Natural killer cell (primary cell): Measurements from ENCODE around the gene TMEM175. TPM values are rescaled to one million over a fixed set of nuclear protein-coding genes. Genes with fewer than 3 reads are reported as not detected.

ENCODE experiments used
- ATAC-seq, 3 donors: fragments of 150-1000 bp in 2 of 3; fragments of 200-7000 bp in 1 of 3; cut with Tn5 transposase; 1 replicate in 1 of 3; 2 replicates in 2 of 3; pipeline ENCODE4 v1.10.0; 2021; ENCODE audit warnings: mild to moderate bottlenecking in 2 of 3, moderate library complexity in 2 of 3
- DNase-seq, 2 donors: peaks; one replicate each; pipeline versions ENCODE4 v3.0.0 to v3.0.0-alpha.2; 2013 to 2021; ENCODE audit warnings: mixed read lengths in 1 of 2
- H3K27ac ChIP-seq: one replicate; pipeline ENCODE4 v1.5.1; 2013; ENCODE audit warnings: mild to moderate bottlenecking, low read length
- H3K27me3 ChIP-seq: one replicate; pipeline ENCODE4 v1.6.1; 2013; ENCODE audit warnings: low read length; ENCODE audit not compliant: control insufficient read depth, insufficient read depth
- H3K36me3 ChIP-seq: one replicate; pipeline ENCODE4 v1.6.1; 2013; ENCODE audit warnings: low read length; ENCODE audit not compliant: control insufficient read depth, insufficient read depth
- H3K4me1 ChIP-seq: one replicate; pipeline ENCODE4 v1.6.1; 2013; ENCODE audit warnings: low read length; ENCODE audit not compliant: control insufficient read depth, insufficient read depth
- H3K4me3 ChIP-seq: one replicate; pipeline ENCODE4 v1.5.1; 2013; ENCODE audit warnings: low read length
- H3K9me3 ChIP-seq: one replicate; pipeline ENCODE4 v1.6.1; 2013; ENCODE audit warnings: low read length; ENCODE audit not compliant: control insufficient read depth, insufficient read depth
- H3K27ac Mint-ChIP-seq, 2 donors: one replicate each; pipeline ENCODE4 v1.8.0; 2022; ENCODE audit warnings: mild to moderate bottlenecking in 2 of 2, mixed read lengths in 2 of 2, moderate library complexity in 1 of 2
- H3K27me3 Mint-ChIP-seq, 2 donors: one replicate each; pipeline ENCODE4 v1.8.0; 2022; ENCODE audit warnings: low read depth in 2 of 2, mixed read lengths in 2 of 2
- H3K36me3 Mint-ChIP-seq: one replicate; pipeline ENCODE4 v1.8.0; 2022; ENCODE audit warnings: mixed read lengths
- H3K4me1 Mint-ChIP-seq, 2 donors: one replicate each; pipeline ENCODE4 v1.8.0; 2022; ENCODE audit warnings: mixed read lengths in 2 of 2
- H3K4me3 Mint-ChIP-seq: one replicate; pipeline ENCODE4 v1.8.0; 2022; ENCODE audit warnings: mild to moderate bottlenecking, moderate library complexity, mixed read lengths
- H3K9me3 Mint-ChIP-seq, 2 donors: one replicate each; pipeline ENCODE4 v1.8.0; 2022; ENCODE audit warnings: mixed read lengths in 2 of 2
- CTCF ChIP-seq: fragments of 200-600 bp; IDR thresholded peaks from one replicate; pipeline ENCODE4 v1.8.0; 2022; ENCODE audit warnings: antibody characterized with exemption
- WGBS: methylation state at CpG from one replicate; pipeline ENCODE4 v1.1.7; 2013; ENCODE audit warnings: missing lambda C conversion rate; ENCODE audit not compliant: insufficient coverage; 5-methylcytosine and 5-hydroxymethylcytosine counted together
- intact Hi-C: fragments of 100-400 bp; cut with micrococcal nuclease; formaldehyde crosslinking; loops from one replicate; pipeline ENCODE4 v1.14.2; 2022
- total RNA-seq, 4 donors: library from RNA; stranded (reverse); fragments of 120-200 nt in 1 of 4; gene quantifications; one replicate each; pipeline versions ENCODE4 v1.2.3 to v1.2.4, GENCODE V29; 2013 to 2022

TMEM175 gene
- total RNA-seq, 3 donors from 2014 or later (not counting 1 experiment from before 2014, with no cell fraction given), result 72.8 to 79.8 (median 73.2) TPM

GRCh38 chr4:948936-949300 is 16.7 kb downstream of the TMEM175 start:
- peaks cover 9% of the 10 kb centered on the region for H3K36me3 ChIP-seq
- Mint-ChIP-seq H3K9me3 (no peaks in the 10 kb centered on the region), H3K27ac (no peak overlapping the region), H3K4me1 (peaks cover 19 to 34% of the 10 kb centered on the region in 2 donors), H3K4me3 (no peak overlapping the region), H3K36me3 (no peaks in the 10 kb centered on the region), H3K27me3 (no peaks in the 10 kb centered on the region)
- intact Hi-C loops, result no loop called here
- no peaks in the 10 kb centered on the region for H3K27me3 ChIP-seq
- WGBS, result 96% methylated on average over 13 of the region's 13 CpGs
- TF ChIP-seq CTCF, result no peak
- H3K9me3 ChIP-seq, result no peaks in the 10 kb centered on the region
- H3K4me3 ChIP-seq, result no peak overlapping the region
- H3K4me1 ChIP-seq, result peaks cover 11% of the 10 kb centered on the region
- no peak for ATAC-seq
- DNase-seq, result no peak
- no peak overlapping the region for H3K27ac ChIP-seq

- H3K4me3 Mint-ChIP-seq, result no peak overlapping the region
- 96% methylated on average over 20 of the region's 20 CpGs for WGBS
These were observed 17.4 kb downstream of the TMEM175 start for GRCh38 chr4:949656-950055.

GRCh38 chr4:950136-951020 is 18.1 kb downstream of the TMEM175 start:
- peaks cover 11% of the 10 kb centered on the region for H3K4me1 ChIP-seq
- no peaks in the 10 kb centered on the region for H3K27me3 Mint-ChIP-seq
- TF ChIP-seq CTCF, result no peak
- intact Hi-C loops, result no loop called here
- H3K9me3 Mint-ChIP-seq, result no peaks in the 10 kb centered on the region
- no peaks in the 10 kb centered on the region for H3K27me3 ChIP-seq
- peaks cover 15% of the 10 kb centered on the region for H3K36me3 ChIP-seq
- peaks cover 18 to 31% of the 10 kb centered on the region in 2 donors for H3K4me1 Mint-ChIP-seq
- H3K36me3 Mint-ChIP-seq, result no peaks in the 10 kb centered on the region
- no peak overlapping the region for H3K4me3 ChIP-seq
- H3K27ac ChIP-seq, result no peak overlapping the region
- no peaks in the 10 kb centered on the region for H3K9me3 ChIP-seq
- ATAC-seq (no peak), DNase-seq (no peak)
- WGBS, result 92% methylated on average over 28 of the region's 30 CpGs
- H3K4me3 Mint-ChIP-seq, result no peak overlapping the region
- no peak overlapping the region for H3K27ac Mint-ChIP-seq

More at GRCh38 chr4:949656-950055, 17.4 kb downstream of the TMEM175 start:
- H3K36me3 ChIP-seq, result peaks cover 10% of the 10 kb centered on the region
- ATAC-seq (no peak), DNase-seq (no peak)
- H3K27ac ChIP-seq, result no peak overlapping the region
- no peak for TF ChIP-seq CTCF
- H3K27me3 Mint-ChIP-seq, result no peaks in the 10 kb centered on the region
- no peaks in the 10 kb centered on the region for H3K36me3 Mint-ChIP-seq
- no peaks in the 10 kb centered on the region for H3K9me3 ChIP-seq
- peaks cover 19 to 34% of the 10 kb centered on the region in 2 donors for H3K4me1 Mint-ChIP-seq
- no peak overlapping the region for H3K4me3 ChIP-seq
- H3K27me3 ChIP-seq, result no peaks in the 10 kb centered on the region
- H3K4me1 ChIP-seq, result peaks cover 11% of the 10 kb centered on the region
- intact Hi-C loops, result no loop called here
- H3K9me3 Mint-ChIP-seq, result no peaks in the 10 kb centered on the region
- H3K27ac Mint-ChIP-seq, result no peak overlapping the region
